RWPE1 (cell line): ENCODE data around the gene SMAP2.

ENCODE experiments used
- CTCF ChIA-PET: fragments of 350-600 bp; sonication (Branson Sonifier 250); formaldehyde crosslinking; extraction: SDS; loops from one replicate; lab custom pipeline; 2021; lab: Yijun Ruan, JAX
- POLR2A ChIA-PET: fragments of 400-600 bp; formaldehyde crosslinking; extraction: SDS; loops from one replicate; lab custom pipeline; 2020; ENCODE audit warnings: antibody characterized with exemption; ENCODE audit not compliant: low non-redundant PET; lab: Yijun Ruan, JAX
- DNase-seq: peaks from one replicate; pipeline ENCODE4 v3.0.0; 2012; ENCODE audit warnings: low spot score
- H3K27ac ChIP-seq: fragments of 450-650 bp; 2 replicates; pipeline ENCODE4 v1.5.1; 2017
- CTCF ChIP-seq: fragments of 450-650 bp; conservative IDR thresholded peaks from 2 replicates; pipeline ENCODE4 v1.5.1; 2017; ENCODE audit warnings: low read depth, mild to moderate bottlenecking

The SMAP2 gene

GRCh38 chr1:40371707-40372258 lies 1.7 kb upstream of the SMAP2 start:
- TF ChIP-seq CTCF = no peak
- H3K27ac ChIP-seq = no peak overlapping the region
- CTCF ChIA-PET = interaction anchor here (0.6 kb wide), 1 partner anchor 34 kb away, joined by 3 read pairs; no protein-coding TSS in a partner anchor
- no peak for DNase-seq
- POLR2A ChIA-PET = no interaction called here

GRCh38 chr1:40372658-40373322 lies 737 bp upstream of the SMAP2 start:
- ChIA-PET CTCF (interaction anchor here (0.6 kb wide), 1 partner anchor 21 kb away, joined by 3 read pairs; no protein-coding TSS in a partner anchor), POLR2A (no interaction called here)
- no peak overlapping the region for H3K27ac ChIP-seq
- no peak for DNase-seq
- TF ChIP-seq CTCF = no peak

- no peak overlapping the region for H3K27ac ChIP-seq
- ChIA-PET POLR2A (no interaction called here), CTCF (no interaction called here)
- no peak for DNase-seq
- TF ChIP-seq CTCF = no peak
Measured at GRCh38 chr1:40377512-40377911, 4.0 kb downstream of the SMAP2 start.

GRCh38 chr1:40379785-40380452 lies 6.4 kb downstream of the SMAP2 start:
- POLR2A ChIA-PET = no interaction called here
- CTCF ChIA-PET = interaction anchor here (0.7 kb wide), 1 partner anchor 242 kb away, joined by 3 read pairs; no protein-coding TSS in a partner anchor
- no peak for TF ChIP-seq CTCF
- H3K27ac ChIP-seq = peak overlapping the region; percentile 60
- no peak for DNase-seq

GRCh38 chr1:40380817-40381216 lies 7.3 kb downstream of the SMAP2 start:
- no peak for DNase-seq
- no peak for TF ChIP-seq CTCF
- ChIA-PET CTCF (interaction anchor here (0.7 kb wide), 1 partner anchor 243 kb away, joined by 3 read pairs; no protein-coding TSS in a partner anchor), POLR2A (no interaction called here)
- H3K27ac ChIP-seq = peak overlapping the region; percentile 59

GRCh38 chr1:40381268-40382107 lies 8.0 kb downstream of the SMAP2 start:
- DNase-seq = no peak
- POLR2A ChIA-PET = interaction anchor here (0.5 kb wide), 1 partner anchor 643 kb away, joined by 5 read pairs; the partner anchor contains the start of gene PPIE
- no peak for TF ChIP-seq CTCF
- no peak overlapping the region for H3K27ac ChIP-seq
- CTCF ChIA-PET = interaction anchor here (0.8 kb wide), 1 partner anchor 47 kb away, joined by 4 read pairs; no protein-coding TSS in a partner anchor
